Mucosa of descending colon (tissue), 3 donors: ENCODE data around the gene TIMP2. TPM values are rescaled to one million over a fixed set of nuclear protein-coding genes. Genes with fewer than 3 reads are reported as not detected.
"Not testable (repeated sequence)": the region's sequence is repeated elsewhere in the genome, so short reads cannot be mapped to it uniquely, and the experiment has no call there.

Experiments
- ATAC-seq: fragments of 200-7000 bp; cut with Tn5 transposase; one replicate; pipeline ENCODE4 v1.9.1; 2020; ENCODE audit warnings: mild to moderate bottlenecking, moderate library complexity
- DNase-seq, 3 donors: peaks; one replicate each; pipeline ENCODE4 v3.0.0-alpha.2; 2020
- H3K36me3 ChIP-seq: fragments of 200-600 bp; one replicate; pipeline ENCODE4 v1.8.0; 2021; ENCODE audit warnings: low read depth, mild to moderate bottlenecking
- H3K4me1 ChIP-seq: fragments of 200-600 bp; one replicate; pipeline ENCODE4 v1.8.0; 2021; ENCODE audit warnings: low read depth, mild to moderate bottlenecking
- H3K4me3 ChIP-seq: fragments of 200-600 bp; one replicate; pipeline ENCODE4 v1.8.0; 2021; ENCODE audit warnings: mild to moderate bottlenecking
- H3K9me3 ChIP-seq: fragments of 200-600 bp; one replicate; pipeline ENCODE4 v1.8.0; 2021; ENCODE audit warnings: mild to moderate bottlenecking
- CTCF ChIP-seq: fragments of 200-600 bp; IDR thresholded peaks from one replicate; pipeline ENCODE4 v1.8.0; 2022; ENCODE audit warnings: antibody characterized with exemption, mild to moderate bottlenecking
- intact Hi-C, 2 donors: fragments of 100-400 bp; cut with DNase I in 1 of 2; cut with micrococcal nuclease in 1 of 2; formaldehyde crosslinking; loops; one replicate each; pipeline versions ENCODE4 v1.11.0 to v1.11.1; 2022; cut with DNase I, micrococcal nuclease
- total RNA-seq, 3 donors: library from RNA; stranded (reverse); fragmentation: NEBNext Ultra II Directional in 2 of 3; extraction: Animal tissue kit (Norgen Biotek cat#: 25700) in 2 of 3; gene quantifications; one replicate each; pipeline versions ENCODE4 v1.2.1 to v1.2.4, GENCODE V29; 2021 to 2023
- donor health status: DM: no; HTN: no; CAD: no; lungs with moderate emphysema.
- donor health status: DM: no; HTN: no; CAD: no.
- donor health status: DM: no; HTN: yes; CAD: no.

Gene TIMP2
- total RNA-seq, 3 donors from 2014 or later: 44.9 to 268 (median 91.3) TPM

GRCh38 chr17:78875363-78876093, 49.7 kb downstream of the TIMP2 start:
- no peak for TF ChIP-seq CTCF
- no peak for DNase-seq
- intact Hi-C loops: no loop called here

GRCh38 chr17:78873519-78874340, 51.5 kb downstream of the TIMP2 start:
- no peak overlapping the region for H3K4me3 ChIP-seq
- H3K4me1 ChIP-seq: peaks cover under 1% of the 10 kb centered on the region
- H3K36me3 ChIP-seq: no peaks in the 10 kb centered on the region
- no peaks in the 10 kb centered on the region for H3K9me3 ChIP-seq
- intact Hi-C loops: no loop called here
- ATAC-seq (peak; percentile 9), DNase-seq (no peak)
- no peak for TF ChIP-seq CTCF

More at GRCh38 chr17:78875363-78876093, 49.7 kb downstream of the TIMP2 start:
- H3K9me3 ChIP-seq: no peaks in the 10 kb centered on the region
- H3K4me1 ChIP-seq: peaks cover 10% of the 10 kb centered on the region
- ATAC-seq: no peak
- H3K36me3 ChIP-seq: no peaks in the 10 kb centered on the region
- no peak overlapping the region for H3K4me3 ChIP-seq

- no peak for ATAC-seq
- Histone ChIP-seq H3K9me3 (no peaks in the 10 kb centered on the region), H3K36me3 (no peaks in the 10 kb centered on the region), H3K4me3 (no peak overlapping the region), H3K4me1 (no peaks in the 10 kb centered on the region)
- DNase-seq: no peak
- intact Hi-C loops: no loop called here
- no peak for TF ChIP-seq CTCF
Observed at GRCh38 chr17:78872486-78872885, 52.7 kb downstream of the TIMP2 start.

- ATAC-seq (no peak), DNase-seq (no peak)
- no peak overlapping the region for H3K4me3 ChIP-seq
- H3K4me1 ChIP-seq: no peaks in the 10 kb centered on the region
- no peaks in the 10 kb centered on the region for H3K36me3 ChIP-seq
- no peaks in the 10 kb centered on the region for H3K9me3 ChIP-seq
- intact Hi-C loops: no loop called here
- TF ChIP-seq CTCF: no peak
Observed at GRCh38 chr17:78870621-78871020, 54.6 kb downstream of the TIMP2 start.

GRCh38 chr17:78868391-78868790, 56.8 kb downstream of the TIMP2 start:
- Histone ChIP-seq H3K4me3 (no peak overlapping the region), H3K4me1 (no peaks in the 10 kb centered on the region), H3K36me3 (no peaks in the 10 kb centered on the region), H3K9me3 (no peaks in the 10 kb centered on the region)
- intact Hi-C loops: no loop called here
- ATAC-seq (no peak), DNase-seq (no peak)
- no peak for TF ChIP-seq CTCF

GRCh38 chr17:78867046-78867445, 58.1 kb downstream of the TIMP2 start:
- H3K4me1 ChIP-seq, H3K36me3 ChIP-seq, DNase-seq, H3K4me3 ChIP-seq, ATAC-seq, H3K9me3 ChIP-seq: not testable (repeated sequence)
- intact Hi-C loops: loop anchor here in 1 of 2 donors (2.0 kb wide), 1 partner anchor 104 kb away; no protein-coding TSS in a partner anchor
